Stimulated activated CD4-positive, alpha-beta T cell treated with anti-CD3 and anti-CD28 coated beads, TNF-alpha, amount 100 ng/mL, for 24 hours (primary cell): ENCODE data around the gene SCUBE1.
A peak's percentile ranks its signal among the peaks of the same experiment; 100 is the strongest.

Experiments used
- DNase-seq, 3 experiments: peaks; one replicate each; pipeline ENCODE4 v3.0.0-alpha.2; 2020; ENCODE audit warnings: low read depth in 3 of 3

SCUBE1 gene

DNA sequence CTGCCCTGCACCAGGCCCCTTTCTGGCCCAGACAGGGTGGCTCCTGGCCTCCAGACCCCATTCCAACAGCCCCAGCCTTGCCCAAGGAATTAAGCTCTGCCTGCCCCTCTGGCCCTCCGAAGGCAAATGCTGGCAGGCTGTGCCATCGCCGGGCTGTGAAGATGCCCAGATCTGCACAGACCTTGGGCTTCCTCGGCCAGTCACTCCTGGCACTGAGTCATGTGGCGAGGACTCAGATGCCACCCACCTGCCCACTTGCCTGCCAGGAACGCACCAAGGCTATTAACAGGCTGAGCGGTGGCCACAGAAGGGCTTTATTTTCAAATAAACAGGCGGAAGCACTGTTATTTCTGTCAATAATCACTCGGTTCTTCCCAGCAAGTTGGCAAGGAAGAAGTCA, 105.9 kb downstream of the SCUBE1 start:
- DNase-seq = no peak

DNA sequence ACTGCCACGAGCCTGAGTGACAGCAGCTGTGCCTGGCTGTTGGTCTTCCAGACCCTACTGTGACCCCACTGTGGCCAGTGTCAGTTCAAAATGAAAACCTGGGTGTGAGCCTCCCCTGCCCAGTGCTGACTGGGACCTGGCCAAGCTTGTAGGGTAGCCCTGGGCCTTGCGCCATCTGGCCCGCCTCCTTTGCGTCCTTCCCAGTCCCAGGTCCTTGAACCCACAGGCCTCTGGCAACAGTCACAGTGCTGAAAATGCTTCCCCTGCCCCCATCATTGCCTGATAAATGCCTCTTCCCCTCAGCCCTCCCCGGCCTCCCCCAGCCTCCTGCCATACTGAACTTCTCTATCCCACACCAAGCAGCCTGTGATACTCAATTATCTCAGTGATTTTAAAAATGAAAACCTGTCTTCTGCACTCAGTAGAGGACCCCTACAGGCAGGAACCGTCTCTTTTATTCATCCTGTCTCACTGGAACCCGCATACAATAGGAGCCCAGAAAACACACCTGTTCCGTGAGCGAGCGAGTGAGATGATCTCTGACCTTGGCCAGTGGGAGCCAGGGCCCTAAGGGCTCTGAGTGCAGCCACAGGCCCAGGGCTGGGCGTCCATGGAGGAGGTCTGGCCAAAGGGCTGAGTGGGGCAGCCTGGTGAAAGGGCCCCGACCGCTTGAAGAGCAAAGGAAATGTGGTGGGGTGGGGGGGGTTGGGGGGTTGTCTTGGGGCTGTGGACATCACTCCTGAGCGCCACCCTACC, 106.6 kb downstream of the SCUBE1 start:
- no peak for DNase-seq

DNA sequence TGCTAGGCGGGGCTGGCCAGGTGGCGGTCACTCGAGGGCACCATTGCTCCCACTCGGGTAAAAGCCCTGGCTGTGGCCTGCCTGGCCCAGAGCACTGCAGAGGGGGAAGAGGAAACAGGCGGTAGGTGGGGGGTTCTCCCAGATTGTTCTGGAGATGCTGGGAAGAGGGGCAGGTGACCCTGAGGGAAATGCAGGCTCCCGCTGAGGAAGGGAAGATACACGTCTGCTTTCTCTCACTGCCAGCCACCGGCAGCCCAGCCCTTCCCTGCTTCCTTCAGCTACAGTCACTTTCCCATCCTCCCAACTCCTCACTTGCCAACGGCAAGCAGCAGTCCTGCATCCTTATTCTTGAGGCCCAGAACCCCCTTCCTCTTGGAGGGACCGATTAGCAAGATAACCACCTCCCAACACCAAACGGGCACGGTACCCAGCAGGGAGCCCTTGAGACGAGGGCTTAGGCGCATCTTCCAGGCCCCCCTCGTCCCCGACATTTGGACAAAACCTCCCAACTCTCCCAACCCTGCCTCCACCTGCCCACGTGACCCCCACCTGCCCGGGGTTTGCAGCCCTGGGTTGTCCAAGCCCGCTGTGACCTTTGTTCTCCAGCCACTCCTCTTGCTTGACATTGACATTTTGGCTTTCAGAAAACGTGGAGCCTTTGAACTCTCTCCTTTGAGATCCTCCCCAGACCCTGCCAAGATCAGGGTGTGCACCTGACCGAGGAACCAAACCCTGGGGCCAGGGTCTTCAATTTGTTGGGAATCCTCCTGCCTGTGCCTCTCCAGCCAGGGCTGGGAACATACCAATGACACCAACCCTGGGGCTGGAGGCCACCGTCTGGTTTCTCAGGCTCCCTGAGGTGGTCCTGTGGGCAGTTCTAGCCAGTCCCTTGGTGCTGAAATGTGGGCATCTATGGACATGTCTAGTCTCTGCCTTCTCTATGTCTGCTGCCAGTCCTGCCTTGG, 107.4 kb downstream of the SCUBE1 start:
- no peak for DNase-seq

DNA sequence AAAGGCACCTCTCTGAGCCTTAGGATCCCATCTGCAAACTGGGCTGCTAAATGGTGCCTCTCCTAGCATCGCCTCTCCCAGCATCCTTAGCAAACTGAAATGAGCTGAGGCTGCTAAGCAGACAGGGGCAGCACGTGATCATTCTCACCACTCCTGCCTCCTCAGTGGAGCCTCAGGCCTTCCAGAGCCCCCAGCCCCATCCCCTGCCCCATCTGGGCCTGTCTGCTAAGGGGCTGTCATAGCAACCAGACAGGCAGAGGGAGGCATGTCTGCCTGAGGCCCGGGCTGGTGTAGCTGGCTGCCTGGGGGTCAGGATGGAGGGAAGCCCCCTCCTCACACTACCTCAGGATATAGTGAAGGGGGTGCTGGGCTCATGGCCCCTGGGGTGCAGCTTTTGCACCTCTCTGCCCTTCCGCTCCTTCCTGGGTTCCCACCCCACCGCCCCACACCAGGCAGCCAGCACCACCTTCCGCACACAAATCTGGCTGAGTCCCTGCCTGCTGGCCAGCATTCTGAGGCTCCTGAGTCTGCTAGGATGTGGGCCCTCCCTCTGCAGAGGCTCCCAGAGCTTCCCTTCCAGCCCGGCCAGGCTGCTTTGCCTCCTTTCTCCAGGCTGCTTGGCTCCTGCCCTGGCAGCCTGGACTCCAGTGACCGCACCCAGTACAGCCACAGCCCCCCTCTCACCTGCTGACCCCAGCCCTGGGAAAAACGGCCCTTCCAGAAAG, 108.7 kb downstream of the SCUBE1 start:
- no peak for DNase-seq

DNA sequence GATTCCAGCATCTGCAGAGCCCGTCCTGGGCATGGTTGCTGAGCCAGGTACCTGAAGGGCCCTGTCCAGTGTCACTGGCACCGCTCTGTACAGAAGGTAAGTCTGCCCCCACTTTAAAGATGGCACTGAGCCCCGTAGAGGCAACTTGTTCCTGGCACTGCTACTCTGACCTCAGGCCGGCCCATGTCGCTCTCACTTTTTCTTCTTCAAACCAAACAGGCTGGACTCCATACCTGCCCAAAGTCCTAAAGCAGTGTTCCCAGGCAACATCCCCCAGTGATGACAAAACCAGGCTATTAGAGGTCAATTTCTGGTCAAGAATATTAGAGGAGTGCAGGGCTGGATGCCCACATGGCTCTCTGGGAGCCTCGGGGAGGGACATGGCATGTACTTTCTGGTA, 109.6 kb downstream of the SCUBE1 start:
- DNase-seq = no peak

DNA sequence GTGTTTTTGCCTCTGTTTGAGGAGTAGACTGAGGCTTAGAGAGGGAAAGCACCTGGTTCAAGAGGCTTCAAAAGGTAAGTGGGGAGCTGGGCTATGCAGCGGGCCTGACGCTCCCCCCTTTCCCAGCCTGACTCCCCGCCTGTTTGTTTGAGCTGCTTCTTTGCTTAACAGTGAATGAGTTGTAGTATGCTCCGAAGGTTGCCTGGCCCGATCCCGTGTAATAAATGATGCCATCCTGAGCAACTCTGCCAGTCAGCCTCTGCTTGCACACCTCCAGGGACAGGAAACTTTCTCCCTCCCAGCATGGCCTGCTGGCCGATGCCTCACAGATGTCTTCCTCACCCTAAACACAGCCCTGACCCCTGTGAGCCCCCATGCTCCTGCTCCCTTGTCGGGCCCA, 110.7 kb downstream of the SCUBE1 start:
- no peak for DNase-seq

DNA sequence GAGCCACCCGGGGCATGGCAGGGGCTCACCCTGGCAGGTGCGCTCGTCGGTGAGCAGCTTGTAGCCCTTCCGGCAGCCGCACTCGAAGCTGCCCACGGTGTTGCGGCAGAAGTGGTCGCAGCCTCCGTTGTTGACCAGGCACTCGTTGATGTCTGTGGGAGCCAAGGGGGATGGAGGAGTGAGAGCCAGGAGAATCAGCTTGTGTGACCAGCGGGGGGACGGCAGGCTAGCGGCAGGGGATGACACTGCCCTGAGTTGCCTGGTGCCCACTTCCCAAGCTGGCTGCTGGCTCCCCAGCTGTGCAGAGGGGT, 111.5 kb downstream of the SCUBE1 start:
- no peak for DNase-seq

DNA sequence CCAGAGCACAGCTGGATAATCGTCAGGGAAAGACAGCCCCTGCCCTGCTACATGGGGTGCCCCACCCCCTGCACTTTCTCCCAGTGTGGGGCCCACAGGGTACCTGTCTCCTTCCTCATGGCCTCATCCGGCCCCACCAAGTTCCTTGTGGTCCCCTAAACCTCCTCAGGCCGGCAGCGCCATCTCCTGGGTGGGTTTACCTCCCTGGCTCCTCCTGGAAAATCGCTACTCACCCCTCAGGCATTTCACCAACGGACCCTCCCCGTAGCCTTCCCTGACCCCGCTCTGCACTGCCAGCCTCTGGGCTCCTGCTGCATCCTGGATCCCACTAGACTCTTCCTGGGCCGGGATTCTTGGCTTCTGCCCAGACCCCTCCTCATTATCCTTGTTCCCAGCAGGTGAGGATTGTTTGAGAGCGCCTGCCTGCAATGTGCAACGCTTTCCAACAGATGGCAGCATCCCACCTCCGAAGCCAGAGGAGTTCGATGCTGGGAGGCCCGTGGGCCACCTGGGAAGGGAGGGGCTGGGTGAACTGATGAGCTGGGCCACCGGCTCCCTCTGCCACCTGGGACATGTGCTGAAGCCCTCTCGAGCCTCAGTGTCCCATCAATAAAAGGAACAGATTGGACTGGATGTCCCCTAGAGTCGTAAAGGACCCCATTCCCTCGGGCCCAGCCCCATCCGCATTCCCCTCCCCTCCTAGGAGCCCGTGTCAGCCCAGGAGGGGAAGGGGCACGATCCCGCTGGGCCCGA, 112.0 kb downstream of the SCUBE1 start:
- peak; percentile 51 to 69 (median 52) for DNase-seq

DNA sequence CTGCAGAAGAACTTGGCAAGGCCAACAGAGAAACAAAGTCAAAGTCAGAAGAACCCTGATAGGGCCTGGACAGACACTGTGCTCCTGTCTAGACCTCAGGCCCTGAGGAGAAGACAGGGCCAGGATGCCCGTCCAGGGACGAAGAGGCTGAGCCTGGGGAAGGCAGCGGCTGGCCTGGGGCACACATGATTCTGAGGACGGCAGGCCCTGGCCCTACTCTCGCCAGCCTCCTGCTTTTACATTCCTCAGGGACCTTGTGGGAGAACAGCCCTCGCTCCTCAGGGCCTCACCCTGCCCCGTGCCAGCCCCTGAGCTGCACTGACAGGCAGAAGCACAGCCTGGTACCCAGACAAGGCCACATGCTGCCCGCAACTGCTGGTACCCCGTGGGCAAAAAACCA, 112.6 kb downstream of the SCUBE1 start:
- DNase-seq = no peak

DNA sequence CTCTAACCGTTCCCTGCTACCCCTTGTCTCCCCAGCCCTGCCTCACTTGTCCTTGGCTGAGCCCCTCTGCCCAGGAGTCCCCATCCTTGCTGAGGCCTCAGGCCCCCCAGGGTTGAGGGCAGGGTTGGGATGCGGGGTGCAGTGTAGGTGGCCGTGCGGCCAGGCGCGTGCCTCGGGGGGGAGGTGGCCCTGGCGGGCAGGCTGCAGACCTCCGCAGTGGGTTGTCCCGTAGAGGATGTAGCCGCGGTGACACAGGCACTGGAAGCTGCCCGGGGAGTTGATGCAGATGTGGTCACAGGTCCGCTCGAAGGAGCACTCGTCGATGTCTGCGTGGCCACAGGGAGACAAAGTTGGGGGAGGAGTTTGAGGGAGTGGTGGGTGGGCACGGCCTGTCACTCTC, 114.3 kb downstream of the SCUBE1 start:
- no peak for DNase-seq

DNA sequence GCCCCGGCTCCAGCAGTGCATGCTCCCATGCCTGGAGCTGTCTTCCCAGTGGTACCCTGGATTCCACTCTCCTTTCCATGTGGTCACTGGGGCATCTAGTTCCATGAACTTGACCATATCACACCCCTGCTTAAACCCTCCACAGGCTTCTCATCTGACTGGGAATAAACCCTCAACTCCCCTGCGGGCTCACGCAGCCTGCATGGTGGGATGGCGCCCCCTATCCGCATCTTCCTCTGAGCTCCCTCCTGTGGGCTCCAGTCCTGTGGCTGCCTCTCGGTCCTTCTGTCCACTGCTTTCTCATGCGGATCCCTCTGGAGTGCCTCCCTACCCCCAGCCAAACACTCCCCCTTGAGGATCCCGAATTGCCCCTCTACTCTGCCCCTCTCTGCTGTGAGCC, 114.8 kb downstream of the SCUBE1 start:
- no peak for DNase-seq

DNA sequence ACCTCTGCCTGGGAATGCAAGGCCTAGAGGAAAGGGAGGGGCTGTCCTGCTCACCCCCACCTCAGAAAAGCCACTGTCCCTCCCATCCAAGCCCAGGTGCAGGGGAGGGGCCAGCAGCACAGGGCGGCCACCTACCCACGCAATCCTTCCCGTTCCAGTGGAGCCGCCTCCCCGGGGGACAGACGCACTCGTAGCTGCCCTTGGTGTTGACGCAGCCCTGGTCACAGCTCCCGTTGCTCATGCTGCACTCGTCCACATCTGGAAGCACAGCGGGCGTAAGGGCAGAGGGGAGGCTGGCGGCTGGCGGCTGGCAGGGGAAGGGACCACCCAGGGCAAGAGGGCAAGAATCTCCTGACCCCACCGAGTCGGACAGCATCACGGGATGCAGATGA, 115.9 kb downstream of the SCUBE1 start:
- no peak for DNase-seq

DNA sequence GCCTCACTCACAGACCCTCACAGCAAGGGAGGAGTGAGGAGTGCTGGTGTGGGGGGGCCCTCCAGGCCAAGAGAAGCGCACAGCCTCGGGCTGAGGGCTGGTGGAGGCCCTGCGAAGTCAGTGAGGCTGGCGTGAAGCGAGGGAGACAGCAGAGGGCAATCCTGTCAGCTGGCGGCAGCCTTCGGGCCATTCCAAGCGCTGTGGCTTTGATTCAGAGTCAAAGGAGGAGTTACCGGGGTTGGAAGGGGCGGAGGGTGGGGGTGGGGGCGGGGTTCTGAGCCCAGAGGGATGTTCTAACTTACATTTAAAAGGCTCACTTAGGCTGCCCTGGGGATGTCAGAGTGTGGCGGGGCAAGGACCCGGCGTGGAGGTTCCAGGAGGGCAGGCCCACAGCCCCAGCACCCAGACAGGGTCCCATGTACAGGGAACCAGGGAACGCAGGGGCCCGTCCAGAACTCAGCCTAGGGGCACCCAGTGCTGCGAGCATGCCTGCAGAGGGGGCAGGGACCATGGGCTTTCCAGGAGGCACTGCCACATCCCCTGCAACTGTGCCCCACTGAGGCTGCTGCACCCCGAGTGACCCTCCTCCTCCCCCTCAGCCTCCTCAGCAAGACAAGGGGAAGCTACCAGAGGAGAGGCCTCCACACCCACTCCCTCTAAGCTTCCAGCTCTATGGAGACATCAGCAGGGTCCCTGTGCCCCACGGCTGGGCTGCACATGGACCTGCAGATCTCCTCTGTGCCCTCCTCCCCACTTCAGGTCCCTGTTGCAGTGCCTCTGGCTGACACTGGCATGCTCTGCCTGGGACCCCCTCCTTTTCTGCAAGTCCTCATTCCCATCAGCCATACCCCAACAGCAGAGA, 116.6 kb downstream of the SCUBE1 start:
- no peak for DNase-seq

DNA sequence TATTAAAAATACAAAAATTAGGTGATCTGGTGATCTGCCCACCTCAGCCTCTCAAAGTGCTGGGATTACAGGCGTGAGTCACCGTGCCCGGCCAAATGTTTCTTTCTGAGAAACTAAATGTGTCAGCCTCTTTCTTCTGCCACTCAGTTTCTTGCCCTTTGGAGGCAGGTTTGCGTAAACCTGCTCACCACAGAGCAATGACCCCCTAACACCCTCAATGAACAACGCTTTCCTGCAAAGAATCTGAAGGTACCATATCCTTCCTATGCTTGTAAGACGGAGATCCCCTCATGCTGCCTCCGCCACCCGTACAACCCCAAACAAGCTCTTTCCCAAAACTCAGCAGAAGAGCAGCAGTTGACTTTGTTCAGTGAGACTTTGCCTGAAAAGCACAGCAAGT, 117.6 kb downstream of the SCUBE1 start:
- no peak for DNase-seq

DNA sequence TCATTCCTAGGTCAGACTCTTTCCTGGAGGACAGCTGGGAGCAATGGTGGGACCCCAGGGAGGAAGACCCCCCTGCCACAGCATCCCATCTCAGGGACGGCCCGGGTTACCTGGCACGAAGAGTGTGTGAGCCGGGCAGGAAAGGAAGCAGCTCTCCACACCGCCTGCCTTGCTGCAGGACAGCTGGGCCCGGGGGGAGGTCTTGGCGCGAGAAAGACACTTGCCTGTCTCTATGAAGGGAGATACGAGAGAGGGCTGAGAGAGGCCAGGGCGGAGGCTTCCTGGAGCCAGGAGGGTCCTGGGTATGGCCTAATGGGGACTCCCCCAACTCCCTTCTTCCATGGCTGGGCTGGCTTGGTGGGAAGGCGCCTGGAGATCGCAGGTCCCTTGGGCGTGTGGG, 120.2 kb downstream of the SCUBE1 start:
- no peak for DNase-seq

DNA sequence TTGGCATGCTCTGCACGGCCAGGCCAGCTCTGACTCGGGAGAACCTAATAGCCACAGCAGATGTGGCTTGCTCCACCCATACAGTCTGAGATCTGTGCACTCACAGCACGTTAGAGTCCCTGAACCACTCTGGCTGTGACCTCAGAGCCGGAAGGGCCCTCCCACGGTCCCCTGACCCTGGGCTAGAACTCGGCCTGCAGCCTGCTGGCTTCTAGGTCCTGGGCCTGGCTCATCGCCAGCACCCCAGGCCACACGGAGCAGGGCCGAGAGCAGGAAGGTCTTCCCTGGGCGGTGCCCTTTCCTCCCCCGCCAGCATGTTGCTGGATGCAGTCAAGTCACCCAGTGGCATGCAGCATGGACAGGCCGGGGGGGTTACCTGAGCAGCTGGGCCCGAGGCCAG, 120.9 kb downstream of the SCUBE1 start:
- DNase-seq = no peak

DNA sequence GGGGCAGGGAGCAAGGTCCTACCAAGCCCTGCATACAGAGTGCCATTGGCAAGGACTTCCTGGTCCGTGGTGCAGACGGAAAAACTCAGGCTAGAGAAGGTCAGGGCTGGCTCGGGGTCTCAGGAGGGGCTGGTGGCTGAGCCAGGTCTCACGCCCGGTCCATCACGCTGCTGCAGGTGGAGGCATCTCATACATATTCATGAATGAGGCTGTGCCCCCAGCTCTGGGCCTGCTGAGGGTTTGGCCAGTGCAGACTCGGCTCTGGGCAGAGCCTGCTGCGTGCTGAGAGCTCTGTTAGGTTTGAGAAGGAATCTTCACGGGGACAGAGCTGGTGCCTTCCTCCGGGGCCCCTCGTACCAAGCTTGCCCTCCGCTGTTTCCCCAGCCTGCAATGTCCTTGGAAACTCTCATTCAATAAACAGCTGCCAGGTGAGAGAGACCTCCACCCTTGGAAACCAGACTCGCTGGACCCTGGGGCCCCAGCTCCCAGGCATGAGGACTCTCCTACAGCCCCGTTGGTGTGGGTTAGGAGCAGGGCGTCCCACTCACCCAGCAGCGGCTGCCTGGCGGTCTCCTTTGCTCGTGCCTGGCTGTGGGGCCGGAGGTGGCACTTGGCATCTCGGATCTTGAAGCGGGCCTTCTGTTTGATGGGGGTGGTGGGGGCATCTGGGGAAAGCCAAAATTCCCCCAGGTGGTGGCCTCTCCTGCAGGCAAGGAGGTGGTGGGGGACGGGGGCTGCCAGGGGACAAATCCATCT, 122.4 kb downstream of the SCUBE1 start:
- no peak for DNase-seq

DNA sequence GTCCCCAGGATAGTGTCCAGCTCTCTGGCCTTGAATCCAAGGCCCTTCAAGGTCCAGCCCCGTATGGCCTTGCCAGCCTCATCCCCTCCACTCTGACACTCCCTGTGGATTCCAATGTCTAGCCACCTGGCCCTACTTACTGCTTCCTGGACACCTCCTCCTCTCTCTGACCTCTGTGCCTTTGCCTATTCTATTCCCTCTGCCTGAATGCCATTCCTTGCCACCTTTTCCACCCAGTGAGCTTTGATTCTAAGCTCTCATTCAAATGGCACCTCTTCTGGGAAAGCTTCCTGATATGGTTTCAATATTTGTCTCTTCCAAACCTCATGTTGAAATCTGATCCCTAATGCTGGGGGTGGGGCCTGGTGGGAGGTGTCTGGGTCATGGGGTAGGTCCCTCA, 124.4 kb downstream of the SCUBE1 start:
- DNase-seq = no peak

DNA sequence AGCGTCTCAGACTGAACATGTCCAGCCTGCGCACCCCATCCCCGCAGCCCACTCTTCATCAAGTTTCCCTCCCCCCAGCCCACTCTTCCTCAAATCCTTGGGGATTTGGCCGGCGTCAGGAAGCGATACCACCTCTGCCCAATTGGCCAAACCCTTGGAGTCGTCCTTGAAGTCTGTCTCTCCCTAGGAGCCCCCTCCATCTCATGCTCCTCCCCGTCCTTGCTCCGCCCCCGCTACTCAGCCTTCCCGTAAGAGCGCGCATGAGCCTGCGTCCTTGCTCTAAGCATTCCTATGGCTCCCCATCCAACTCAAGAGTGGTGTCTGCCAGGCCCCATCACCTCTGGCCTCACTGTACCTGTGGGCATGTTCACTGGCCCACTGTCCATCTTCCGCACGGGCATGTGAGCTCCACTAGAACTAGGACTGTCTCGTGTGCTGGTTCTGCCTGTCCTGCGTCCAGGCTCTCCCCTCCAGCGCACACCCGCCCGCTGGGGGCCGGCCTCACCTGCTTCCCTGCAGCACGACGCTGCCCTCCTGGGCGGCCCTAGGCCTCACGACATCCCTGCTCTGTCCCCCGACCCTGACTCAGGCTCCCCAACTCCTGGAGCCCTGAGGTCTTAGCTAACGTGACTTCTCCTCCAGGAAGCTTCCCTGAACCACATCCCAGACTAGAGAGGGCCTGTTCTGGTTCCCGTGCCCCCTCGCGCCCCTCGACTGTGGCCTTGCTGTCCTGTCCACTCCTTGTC, 125.7 kb downstream of the SCUBE1 start:
- DNase-seq = no peak
